Suprapubic skin (tissue), 4 donors: Measurements from ENCODE around the gene CIITA. TPM values are rescaled to one million over a fixed set of nuclear protein-coding genes. Genes with fewer than 3 reads are reported as not detected.
"Not testable (repeated sequence)": the region's sequence is repeated elsewhere in the genome, so short reads cannot be mapped to it uniquely, and the experiment has no call there.

Experiments
- DNase-seq, 2 donors: peaks; one replicate each; pipeline ENCODE4 v3.0.0-alpha.2; 2019; ENCODE audit warnings: low spot score in 2 of 2
- H3K27ac ChIP-seq: fragments of 200-600 bp; sonication (generic); one replicate; pipeline ENCODE4 v1.5.1; 2019
- H3K27me3 ChIP-seq: fragments of 200-600 bp; sonication (generic); one replicate; pipeline ENCODE4 v1.5.1; 2019
- H3K36me3 ChIP-seq: fragments of 200-600 bp; sonication (generic); one replicate; pipeline ENCODE4 v1.5.1; 2019
- H3K4me1 ChIP-seq: fragments of 200-600 bp; sonication (generic); one replicate; pipeline ENCODE4 v1.5.1; 2019
- H3K4me3 ChIP-seq: fragments of 200-600 bp; sonication (generic); one replicate; pipeline ENCODE4 v1.5.1; 2019; ENCODE audit warnings: mild to moderate bottlenecking
- H3K9me3 ChIP-seq: fragments of 200-600 bp; sonication (generic); one replicate; pipeline ENCODE4 v1.5.1; 2019
- CTCF ChIP-seq, 2 donors: fragments of 200-600 bp in 1 of 2; fragments of 450-650 bp in 1 of 2; sonication (generic) in 1 of 2; IDR thresholded peaks; one replicate each; pipeline ENCODE4 v1.5.1; 2016 to 2019; ENCODE audit warnings: antibody characterized with exemption in 2 of 2, mild to moderate bottlenecking in 1 of 2, moderate library complexity in 1 of 2
- EP300 ChIP-seq: sonication (generic); formaldehyde crosslinking; IDR thresholded peaks from one replicate; pipeline ENCODE4 v1.6.1; 2017; ENCODE audit warnings: antibody characterized with exemption
- POLR2A ChIP-seq, 2 donors: fragments of 450-650 bp; IDR thresholded peaks; one replicate each; pipeline ENCODE4 v1.6.1; 2017; ENCODE audit warnings: antibody characterized with exemption in 2 of 2, mild to moderate bottlenecking in 2 of 2, moderate library complexity in 2 of 2
- POLR2AphosphoS5 ChIP-seq, 3 donors: sonication (generic); formaldehyde crosslinking; IDR thresholded peaks; one replicate each; pipeline ENCODE4 v1.6.1; 2017; ENCODE audit warnings: antibody characterized with exemption in 3 of 3
- WGBS: methylation state at CpG from one replicate; pipeline ENCODE4 v1.1.5; 2018; 5-methylcytosine and 5-hydroxymethylcytosine counted together
- total RNA-seq, 4 donors: library from RNA; depleted of rRNA; stranded (reverse); fragments of >200 nt; gene quantifications; one replicate each; pipeline ENCODE4 v1.1.0, GENCODE V29; 2016

CIITA gene
- total RNA-seq, 4 donors from 2014 or later, result 9.7 to 35.2 (median 18.5) TPM

GRCh38 chr16:10939649-10940234, 62.7 kb downstream of the CIITA start:
- H3K36me3 ChIP-seq, result no peaks in the 10 kb centered on the region
- TF ChIP-seq CTCF (IDR thresholded peaks at IDR 0.05) (no peak), EP300 (no peak), POLR2AphosphoS5 (IDR thresholded peaks at IDR 0.05) (no peak), POLR2A (IDR thresholded peaks at IDR 0.05) (no peak)
- peaks cover 85% of the 10 kb centered on the region for H3K4me1 ChIP-seq
- H3K4me3 ChIP-seq, result peak overlapping the region; percentile 68
- H3K27me3 ChIP-seq, result no peaks in the 10 kb centered on the region
- no peaks in the 10 kb centered on the region for H3K9me3 ChIP-seq
- H3K27ac ChIP-seq, result peak overlapping the region; percentile 20
- 81% methylated on average over 7 of the region's 7 CpGs for WGBS
- no peak for DNase-seq

GRCh38 chr16:10940501-10941079, 63.6 kb downstream of the CIITA start:
- 25% methylated on average over 5 of the region's 8 CpGs for WGBS
- Histone ChIP-seq H3K4me3 (peak overlapping the region; percentile 68), H3K4me1 (peaks cover 85% of the 10 kb centered on the region), H3K9me3 (no peaks in the 10 kb centered on the region), H3K27me3 (no peaks in the 10 kb centered on the region), H3K27ac (peak overlapping the region; percentile 83), H3K36me3 (no peaks in the 10 kb centered on the region)
- no peak for TF ChIP-seq POLR2AphosphoS5 (IDR thresholded peaks at IDR 0.05)
- no peak for TF ChIP-seq CTCF (IDR thresholded peaks at IDR 0.05)
- TF ChIP-seq EP300, result no peak
- no peak for TF ChIP-seq POLR2A (IDR thresholded peaks at IDR 0.05)
- DNase-seq, result no peak

- DNase-seq, result no peak
- H3K4me1 ChIP-seq, result peaks cover 86% of the 10 kb centered on the region
- no peak for TF ChIP-seq POLR2AphosphoS5 (IDR thresholded peaks at IDR 0.05)
- TF ChIP-seq CTCF (IDR thresholded peaks at IDR 0.05), result no peak
- TF ChIP-seq POLR2A (IDR thresholded peaks at IDR 0.05), result no peak
- no peak for TF ChIP-seq EP300
These were observed 64.3 kb downstream of the CIITA start for GRCh38 chr16:10941127-10941933.

GRCh38 chr16:10941935-10942351, 64.9 kb downstream of the CIITA start:
- no CpG with 5 or more reads among the region's 52 CpGs for WGBS
- Histone ChIP-seq H3K4me3 (peak overlapping the region; percentile 68), H3K4me1 (peaks cover 87% of the 10 kb centered on the region), H3K27ac (peak overlapping the region; percentile 83)
- H3K27me3 ChIP-seq, DNase-seq, H3K36me3 ChIP-seq, H3K9me3 ChIP-seq: not testable (repeated sequence)
- peak in 1 of 2 donors; percentile 19 for TF ChIP-seq POLR2A (IDR thresholded peaks at IDR 0.05)

More at GRCh38 chr16:10941127-10941933, 64.3 kb downstream of the CIITA start:
- H3K36me3 ChIP-seq, result no peaks in the 10 kb centered on the region
- H3K27ac ChIP-seq, result peak overlapping the region; percentile 83
- H3K9me3 ChIP-seq, result no peaks in the 10 kb centered on the region
- H3K4me3 ChIP-seq, result peak overlapping the region; percentile 68
- H3K27me3 ChIP-seq, result no peaks in the 10 kb centered on the region
- WGBS, result 6% methylated on average over 8 of the region's 36 CpGs

GRCh38 chr16:10942352-10943063, 65.5 kb downstream of the CIITA start, which contains the start of gene DEXI:
Gene DEXI, minus strand, starts transcription at chr16:10942468. Its CDS starts 463 bp downstream, at chr16:10942005.
- Histone ChIP-seq H3K9me3 (no peaks in the 10 kb centered on the region), H3K36me3 (no peaks in the 10 kb centered on the region), H3K27me3 (no peaks in the 10 kb centered on the region), H3K4me3 (peak within 1 kb of the TSS; percentile 68), H3K27ac (peak within 1 kb of the TSS; percentile 83), H3K4me1 (peaks cover 84% of the 10 kb centered on the region)
- DNase-seq, result peak; percentile 95 to 96
- peak; percentile 3 to 25 for TF ChIP-seq CTCF (IDR thresholded peaks at IDR 0.05)
- TF ChIP-seq EP300, result no peak
- TF ChIP-seq POLR2AphosphoS5 (IDR thresholded peaks at IDR 0.05), result peak in 1 of 3 donors; percentile 41
- no peak for TF ChIP-seq POLR2A (IDR thresholded peaks at IDR 0.05)
- 9% methylated on average over 27 of the region's 55 CpGs for WGBS
